ENCODE measurements around the gene SAMMSON.

Gene SAMMSON

GRCh38 chr3:70069557-70069956, 70.0 kb downstream of the SAMMSON start:
- Histone ChIP-seq H3K4me1 (ENCODE audit: low read length) (no peaks in the 10 kb centered on the region), H3K9me3 (ENCODE audit: insufficient read depth, low read length) (no peaks in the 10 kb centered on the region), H3K9ac (ENCODE audit: low read length) (no peak overlapping the region), H2AFZ (ENCODE audit: low read depth, low read length) (no peak overlapping the region), H3K27ac (ENCODE audit: low read length) (no peak overlapping the region), H3K4me3 (ENCODE audit: low read length) (no peak overlapping the region), H3K36me3 (replicated peaks; ENCODE audit: low read depth, low read length) (no peaks in the 10 kb centered on the region), H4K20me1 (ENCODE audit: insufficient read depth, low read length) (no peaks in the 10 kb centered on the region), H3K4me2 (ENCODE audit: low read length) (no peak overlapping the region), H3K79me2 (ENCODE audit: low read length) (no peaks in the 10 kb centered on the region), H3K27me3 (ENCODE audit: low read depth, low read length) (peaks cover 49% of the 10 kb centered on the region)
- TF ChIP-seq CTCF (IDR thresholded peaks at IDR 0.05; ENCODE audit: low read depth, low read length) (no peak), EZH2phosphoT487 (IDR thresholded peaks at IDR 0.05; ENCODE audit: low read depth) (no peak)

GRCh38 chr3:70071138-70071537, 71.6 kb downstream of the SAMMSON start:
- peaks cover 63% of the 10 kb centered on the region for H3K27me3 ChIP-seq (ENCODE audit: low read depth, low read length)
- H3K4me3 ChIP-seq (ENCODE audit: low read length), result no peak overlapping the region
- no peak overlapping the region for H2AFZ ChIP-seq (ENCODE audit: low read depth, low read length)
- H3K79me2 ChIP-seq (ENCODE audit: low read length), result no peaks in the 10 kb centered on the region
- no peaks in the 10 kb centered on the region for H4K20me1 ChIP-seq (ENCODE audit: insufficient read depth, low read length)
- no peak overlapping the region for H3K9ac ChIP-seq (ENCODE audit: low read length)
- H3K4me2 ChIP-seq (ENCODE audit: low read length), result no peak overlapping the region
- no peaks in the 10 kb centered on the region for H3K9me3 ChIP-seq (ENCODE audit: insufficient read depth, low read length)
- no peaks in the 10 kb centered on the region for H3K36me3 ChIP-seq (replicated peaks; ENCODE audit: low read depth, low read length)
- no peaks in the 10 kb centered on the region for H3K4me1 ChIP-seq (ENCODE audit: low read length)
- H3K27ac ChIP-seq (ENCODE audit: low read length), result no peak overlapping the region
- TF ChIP-seq EZH2phosphoT487 (IDR thresholded peaks at IDR 0.05; ENCODE audit: low read depth) (no peak), CTCF (IDR thresholded peaks at IDR 0.05; ENCODE audit: low read depth, low read length) (no peak)

GRCh38 chr3:70072180-70072579, 72.6 kb downstream of the SAMMSON start:
- H3K79me2 ChIP-seq (ENCODE audit: low read length), result no peaks in the 10 kb centered on the region
- peaks cover 64% of the 10 kb centered on the region for H3K27me3 ChIP-seq (ENCODE audit: low read depth, low read length)
- TF ChIP-seq CTCF (IDR thresholded peaks at IDR 0.05; ENCODE audit: low read depth, low read length), result no peak
- no peak for TF ChIP-seq EZH2phosphoT487 (IDR thresholded peaks at IDR 0.05; ENCODE audit: low read depth)
- no peaks in the 10 kb centered on the region for H4K20me1 ChIP-seq (ENCODE audit: insufficient read depth, low read length)
- H3K4me2 ChIP-seq (ENCODE audit: low read length), result no peak overlapping the region
- H3K9ac ChIP-seq (ENCODE audit: low read length), result no peak overlapping the region
- H3K36me3 ChIP-seq (replicated peaks; ENCODE audit: low read depth, low read length), result no peaks in the 10 kb centered on the region
- H2AFZ ChIP-seq (ENCODE audit: low read depth, low read length), result no peak overlapping the region
- H3K9me3 ChIP-seq (ENCODE audit: insufficient read depth, low read length), result no peaks in the 10 kb centered on the region
- no peak overlapping the region for H3K4me3 ChIP-seq (ENCODE audit: low read length)
- H3K4me1 ChIP-seq (ENCODE audit: low read length), result no peaks in the 10 kb centered on the region
- H3K27ac ChIP-seq (ENCODE audit: low read length), result no peak overlapping the region

- no peaks in the 10 kb centered on the region for H4K20me1 ChIP-seq (ENCODE audit: insufficient read depth, low read length)
- H3K9ac ChIP-seq (ENCODE audit: low read length), result no peak overlapping the region
- no peaks in the 10 kb centered on the region for H3K36me3 ChIP-seq (replicated peaks; ENCODE audit: low read depth, low read length)
- no peaks in the 10 kb centered on the region for H3K79me2 ChIP-seq (ENCODE audit: low read length)
- no peak for TF ChIP-seq EZH2phosphoT487 (IDR thresholded peaks at IDR 0.05; ENCODE audit: low read depth)
- TF ChIP-seq CTCF (IDR thresholded peaks at IDR 0.05; ENCODE audit: low read depth, low read length), result no peak
- no peaks in the 10 kb centered on the region for H3K4me1 ChIP-seq (ENCODE audit: low read length)
- H3K4me3 ChIP-seq (ENCODE audit: low read length), result no peak overlapping the region
- peaks cover 63% of the 10 kb centered on the region for H3K27me3 ChIP-seq (ENCODE audit: low read depth, low read length)
- H2AFZ ChIP-seq (ENCODE audit: low read depth, low read length), result no peak overlapping the region
- H3K4me2 ChIP-seq (ENCODE audit: low read length), result no peak overlapping the region
- no peak overlapping the region for H3K27ac ChIP-seq (ENCODE audit: low read length)
- H3K9me3 ChIP-seq (ENCODE audit: insufficient read depth, low read length), result no peaks in the 10 kb centered on the region
Measured at GRCh38 chr3:70072754-70073153, 73.2 kb downstream of the SAMMSON start.

Measured in OCI-LY3 (cell line).